Mesodermal cell (in vitro differentiated cells): Measurements from ENCODE around the gene TRPC4AP.
"Not testable (repeated sequence)": the region's sequence is repeated elsewhere in the genome, so short reads cannot be mapped to it uniquely, and the experiment has no call there.

Experiments used
- H3K27ac ChIP-seq: 2 replicates; pipeline ENCODE4 v1.7.0; 2013; ENCODE audit warnings: mild to moderate bottlenecking, low read depth, low read length, moderate library complexity; ENCODE audit not compliant: severe bottlenecking
- H3K36me3 ChIP-seq: 2 replicates; pipeline ENCODE4 v1.7.1; 2013; ENCODE audit warnings: mild to moderate bottlenecking, low read length, moderate library complexity; ENCODE audit not compliant: control insufficient read depth, insufficient read depth
- H3K4me1 ChIP-seq: one replicate; pipeline ENCODE4 v1.7.1; 2013; ENCODE audit warnings: mild to moderate bottlenecking, low read length; ENCODE audit not compliant: insufficient read depth, control insufficient read depth, poor library complexity, severe bottlenecking
- H3K4me3 ChIP-seq: 2 replicates; pipeline ENCODE4 v1.7.0; 2013; ENCODE audit warnings: low read length, control low read depth, mild to moderate bottlenecking; ENCODE audit not compliant: insufficient read depth, poor library complexity, severe bottlenecking; ENCODE audit errors: extremely low read depth
- H3K9me3 ChIP-seq: 2 replicates; pipeline ENCODE4 v1.7.1; 2013; ENCODE audit warnings: mild to moderate bottlenecking, low read length, moderate library complexity; ENCODE audit not compliant: control insufficient read depth
- WGBS, 2 experiments: methylation state at CpG; one replicate each; pipeline ENCODE4 v1.1.5; 2013; ENCODE audit warnings: missing lambda C conversion rate in 2 of 2; ENCODE audit not compliant: insufficient coverage in 2 of 2; 5-methylcytosine and 5-hydroxymethylcytosine counted together

The TRPC4AP gene

GRCh38 chr20:35084998-35085397 is 7.6 kb downstream of the TRPC4AP start:
- peaks cover 60% of the 10 kb centered on the region for H3K36me3 ChIP-seq
- no peaks in the 10 kb centered on the region for H3K9me3 ChIP-seq
- no peaks in the 10 kb centered on the region for H3K4me1 ChIP-seq
- 100% methylated on average over 1 to 2 of the region's 3 CpGs for whole genome bisulfite sequencing, 2 experiments
- no peak overlapping the region for H3K4me3 ChIP-seq
- H3K27ac ChIP-seq: peak overlapping the region; percentile 36

- not testable (repeated sequence) for H3K4me3 ChIP-seq, H3K4me1 ChIP-seq, H3K27ac ChIP-seq, H3K9me3 ChIP-seq
- peaks cover 56% of the 10 kb centered on the region for H3K36me3 ChIP-seq
- WGBS, 2 experiments: no CpG with 5 or more reads among the region's 5 CpGs
These were observed 12.3 kb downstream of the TRPC4AP start for GRCh38 chr20:35080348-35080642.

GRCh38 chr20:35079472-35080347 is 12.9 kb downstream of the TRPC4AP start:
- no peak overlapping the region for H3K4me3 ChIP-seq
- H3K36me3 ChIP-seq: peaks cover 53% of the 10 kb centered on the region
- WGBS, 2 experiments: 80 to 100% methylated on average over 2 to 3 of the region's 8 CpGs
- no peak overlapping the region for H3K27ac ChIP-seq
- peaks cover 8% of the 10 kb centered on the region for H3K9me3 ChIP-seq
- H3K4me1 ChIP-seq: no peaks in the 10 kb centered on the region

- peaks cover 9% of the 10 kb centered on the region for H3K9me3 ChIP-seq
- H3K4me3 ChIP-seq: no peak overlapping the region
- 100% methylated on average over 1 of the region's 5 CpGs; no CpG with 5 or more reads in 1 of the 2 experiments for WGBS, 2 experiments
- no peak overlapping the region for H3K27ac ChIP-seq
- H3K4me1 ChIP-seq: no peaks in the 10 kb centered on the region
- H3K36me3 ChIP-seq: peaks cover 49% of the 10 kb centered on the region
These were observed 14.7 kb downstream of the TRPC4AP start for GRCh38 chr20:35077872-35078271.

- no peak overlapping the region for H3K4me3 ChIP-seq
These were observed 15.3 kb downstream of the TRPC4AP start for GRCh38 chr20:35077341-35077740.

GRCh38 chr20:35071436-35072153 is 21.0 kb downstream of the TRPC4AP start:
- H3K36me3 ChIP-seq: peaks cover 33% of the 10 kb centered on the region
- not testable (repeated sequence) for H3K4me3 ChIP-seq, H3K4me1 ChIP-seq, H3K27ac ChIP-seq, H3K9me3 ChIP-seq
- WGBS, 2 experiments: 90 to 100% methylated on average over 2 to 4 of the region's 8 CpGs

More at GRCh38 chr20:35077341-35077740, 15.3 kb downstream of the TRPC4AP start:
- H3K4me1 ChIP-seq: no peaks in the 10 kb centered on the region
- H3K9me3 ChIP-seq: peaks cover 12% of the 10 kb centered on the region
- 95 to 100% methylated on average over 4 of the region's 5 CpGs for WGBS, 2 experiments
- H3K27ac ChIP-seq: no peak overlapping the region
- H3K36me3 ChIP-seq: peaks cover 52% of the 10 kb centered on the region

GRCh38 chr20:35066194-35066593 is 26.4 kb downstream of the TRPC4AP start:
- no peak overlapping the region for H3K27ac ChIP-seq
- no peaks in the 10 kb centered on the region for H3K9me3 ChIP-seq
- peaks cover 7% of the 10 kb centered on the region for H3K4me1 ChIP-seq
- no peak overlapping the region for H3K4me3 ChIP-seq
- WGBS, 2 experiments: 89 to 100% methylated on average over 2 to 3 of the region's 6 CpGs
- peaks cover 55% of the 10 kb centered on the region for H3K36me3 ChIP-seq

- H3K9me3 ChIP-seq: no peaks in the 10 kb centered on the region
- no peak overlapping the region for H3K4me3 ChIP-seq
- peaks cover 52% of the 10 kb centered on the region for H3K36me3 ChIP-seq
- H3K27ac ChIP-seq: no peak overlapping the region
- peaks cover 7% of the 10 kb centered on the region for H3K4me1 ChIP-seq
These were observed 27.4 kb downstream of the TRPC4AP start for GRCh38 chr20:35065181-35065580.

GRCh38 chr20:35063168-35063567 is 29.4 kb downstream of the TRPC4AP start:
- Histone ChIP-seq H3K4me3 (no peak overlapping the region), H3K9me3 (no peaks in the 10 kb centered on the region), H3K27ac (no peak overlapping the region), H3K4me1 (peaks cover 7% of the 10 kb centered on the region), H3K36me3 (peaks cover 46% of the 10 kb centered on the region)
- WGBS, 2 experiments: no CpG with 5 or more reads among the region's 3 CpGs

- H3K27ac ChIP-seq: no peak overlapping the region
- H3K9me3 ChIP-seq: no peaks in the 10 kb centered on the region
- H3K4me3 ChIP-seq: no peak overlapping the region
- peaks cover 7% of the 10 kb centered on the region for H3K4me1 ChIP-seq
- 80 to 100% methylated on average over 1 to 2 of the region's 3 CpGs for WGBS, 2 experiments
- H3K36me3 ChIP-seq: peaks cover 41% of the 10 kb centered on the region
These were observed 30.1 kb downstream of the TRPC4AP start for GRCh38 chr20:35062478-35062877.

GRCh38 chr20:35060168-35060567 is 32.4 kb downstream of the TRPC4AP start:
- Histone ChIP-seq H3K27ac (no peak overlapping the region), H3K4me3 (no peak overlapping the region), H3K4me1 (peaks cover 5% of the 10 kb centered on the region), H3K36me3 (peaks cover 42% of the 10 kb centered on the region), H3K9me3 (no peaks in the 10 kb centered on the region)
- WGBS, 2 experiments: 88 to 98% methylated on average over 5 of the region's 5 CpGs
